K562 (cell line): ENCODE results near the gene NR2F6. TPM values are rescaled to one million over a fixed set of nuclear protein-coding genes. Genes with fewer than 3 reads are reported as not detected.

Source experiments
- ATF1 ChIP-seq, 2 experiments: fragments of 450-650 bp in 1 of 2; IDR thresholded peaks; 2 replicates each; pipeline ENCODE4 v1.6.1; 2016; ENCODE audit warnings: missing compliant biosample characterization in 1 of 2, missing genetic modification characterization in 1 of 2
- C11orf30 ChIP-seq: fragments of 450-650 bp; IDR thresholded peaks from 2 replicates; pipeline ENCODE4 v1.6.1; 2016; ENCODE audit warnings: low read depth, mild to moderate bottlenecking
- CC2D1A ChIP-seq: fragments of 450-650 bp; IDR thresholded peaks from 2 replicates; pipeline ENCODE4 v1.6.1; 2017; ENCODE audit warnings: mild to moderate bottlenecking
- GABPB1 ChIP-seq: sonication (generic); formaldehyde crosslinking; IDR thresholded peaks from 2 replicates; pipeline ENCODE4 v1.8.0; 2022; ENCODE audit warnings: mild to moderate bottlenecking, missing genetic modification reagents
- HLTF ChIP-seq: fragments of 450-650 bp; IDR thresholded peaks from 2 replicates; pipeline ENCODE4 v1.6.1; 2016
- JUND ChIP-seq, 2 experiments: IDR thresholded peaks; 2 replicates in 1 of 2; 3 replicates in 1 of 2; pipeline ENCODE4 v1.6.1; 2011; ENCODE audit warnings: borderline replicate concordance in 2 of 2, low read depth in 2 of 2, low read length in 2 of 2, improper control_type of control experiment in 1 of 2, missing biosample characterization in 1 of 2, missing genetic modification characterization in 1 of 2, missing genetic modification reagents in 1 of 2
- MTA1 ChIP-seq: fragments of 450-650 bp; IDR thresholded peaks from 2 replicates; pipeline ENCODE4 v1.6.1; 2017; ENCODE audit warnings: borderline replicate concordance
- NCOA6 ChIP-seq: fragments of 450-650 bp; IDR thresholded peaks from 2 replicates; pipeline ENCODE4 v1.6.1; 2017; ENCODE audit warnings: mild to moderate bottlenecking
- NELFE ChIP-seq: IDR thresholded peaks from 2 replicates; pipeline ENCODE4 v1.6.1; 2011; ENCODE audit warnings: mild to moderate bottlenecking; ENCODE audit not compliant: insufficient read depth, insufficient read length
- PHF8 ChIP-seq: fragments of 200-600 bp; sonication (generic); IDR thresholded peaks from 2 replicates; pipeline ENCODE4 v1.6.1; 2012; ENCODE audit warnings: mixed run types, mild to moderate bottlenecking, inconsistent platforms, low read length, moderate library complexity, borderline replicate concordance
- POLR2G ChIP-seq: fragments of 200-400 bp; formaldehyde crosslinking; IDR thresholded peaks from 2 replicates; pipeline ENCODE4 v1.6.1; 2017; ENCODE audit warnings: low read depth, mild to moderate bottlenecking, antibody characterized with exemption, low read length, moderate library complexity
- RAD21 ChIP-seq, 2 experiments: fragments of 250-450 bp in 1 of 2; fragments of 450-650 bp in 1 of 2; sonication (Bioruptor Pico) in 1 of 2; formaldehyde crosslinking in 1 of 2; IDR thresholded peaks in 1 of 2; conservative IDR thresholded peaks in 1 of 2; 2 replicates each; pipeline versions ENCODE4 v1.4.0 to v1.8.0; 2020 to 2022; ENCODE audit warnings: mild to moderate bottlenecking in 2 of 2, moderate library complexity in 1 of 2
- RBBP5 ChIP-seq: fragments of 200-600 bp; sonication (generic); IDR thresholded peaks from 2 replicates; pipeline ENCODE4 v1.6.1; 2012; ENCODE audit warnings: borderline replicate concordance, mild to moderate bottlenecking, low read length, control low read depth, inconsistent platforms; ENCODE audit not compliant: insufficient read depth, poor library complexity, severe bottlenecking
- SAP30 ChIP-seq: fragments of 200-600 bp; sonication (generic); IDR thresholded peaks from 2 replicates; pipeline ENCODE4 v1.6.1; 2012; ENCODE audit warnings: borderline replicate concordance, low read depth, mild to moderate bottlenecking, moderate library complexity, low read length, control low read depth, inconsistent platforms; ENCODE audit not compliant: insufficient read depth, poor library complexity, severe bottlenecking
- SIN3B ChIP-seq: fragments of 450-650 bp; IDR thresholded peaks from 2 replicates; pipeline ENCODE4 v1.6.1; 2017; ENCODE audit warnings: low read depth, mild to moderate bottlenecking, moderate library complexity
- TAF1 ChIP-seq: IDR thresholded peaks from 2 replicates; pipeline ENCODE4 v1.6.1; 2011; ENCODE audit warnings: mild to moderate bottlenecking, low read length, moderate library complexity; ENCODE audit not compliant: insufficient read depth, control insufficient read depth, severe bottlenecking; ENCODE audit errors: extremely low read depth
- TBL1XR1 ChIP-seq, 2 experiments: IDR thresholded peaks; 2 replicates each; pipeline ENCODE4 v1.6.1; 2012; ENCODE audit warnings: improper control_type of control experiment in 2 of 2, low read length in 2 of 2, mild to moderate bottlenecking in 1 of 2
- ZNF561 ChIP-seq: fragments of 450-650 bp; formaldehyde crosslinking; conservative IDR thresholded peaks from 2 replicates; pipeline ENCODE4 v1.4.0; 2020; ENCODE audit warnings: mild to moderate bottlenecking, moderate library complexity
- ZNF696 ChIP-seq: fragments of 250-450 bp; sonication (Bioruptor Pico); conservative IDR thresholded peaks from 2 replicates; pipeline ENCODE4 v1.4.0; 2020; ENCODE audit warnings: mild to moderate bottlenecking, moderate library complexity
- polyA plus RNA-seq, 8 experiments: library from polyadenylated mRNA; depleted of rRNA in 4 of 8; stranded (reverse) in 5 of 8; unstranded in 3 of 8; fragments of >200 nt; fragmentation: Nextera tagmentation in 2 of 8; fragmentation: Illumina TruSeq in 1 of 8; extraction: Ambion mirVana in 2 of 8; extraction: Trizol in 1 of 8; gene quantifications; 2 replicates each; pipeline versions ENCODE4 v1.2.1 to v1.2.3, GENCODE V29; 2011 to 2014; ENCODE audit warnings: inconsistent platforms in 1 of 8, missing spikeins in 1 of 8
- total RNA-seq, 7 experiments: library from RNA; depleted of rRNA in 6 of 7; stranded (reverse); fragments of >200 nt in 6 of 7; fragmentation: Illumina TruSeq in 2 of 7; extraction: Trizol in 2 of 7; gene quantifications; 2 replicates each; pipeline versions ENCODE4 v1.2.1 to v1.2.3, GENCODE V29; 2011 to 2021; ENCODE audit warnings: low replicate concordance in 1 of 7
- TF ChIP-seq, protein P1 (sequence below): IDR thresholded peaks from 2 replicates; pipeline ENCODE4 v1.6.1; 2014; ENCODE audit warnings: antibody characterized with exemption
- TF ChIP-seq, protein P2 (sequence below): fragments of 450-650 bp; formaldehyde crosslinking; IDR thresholded peaks from 2 replicates; pipeline ENCODE4 v1.4.0; 2022; ENCODE audit warnings: missing genetic modification characterization

The NR2F6 gene
- total and polyA plus RNA-seq, 9 of the 15 experiments (the other 6 are each of a cell fraction or from before 2014, with no cell fraction given): 0.76 to 97.5 (median 18.8) TPM

DNA sequence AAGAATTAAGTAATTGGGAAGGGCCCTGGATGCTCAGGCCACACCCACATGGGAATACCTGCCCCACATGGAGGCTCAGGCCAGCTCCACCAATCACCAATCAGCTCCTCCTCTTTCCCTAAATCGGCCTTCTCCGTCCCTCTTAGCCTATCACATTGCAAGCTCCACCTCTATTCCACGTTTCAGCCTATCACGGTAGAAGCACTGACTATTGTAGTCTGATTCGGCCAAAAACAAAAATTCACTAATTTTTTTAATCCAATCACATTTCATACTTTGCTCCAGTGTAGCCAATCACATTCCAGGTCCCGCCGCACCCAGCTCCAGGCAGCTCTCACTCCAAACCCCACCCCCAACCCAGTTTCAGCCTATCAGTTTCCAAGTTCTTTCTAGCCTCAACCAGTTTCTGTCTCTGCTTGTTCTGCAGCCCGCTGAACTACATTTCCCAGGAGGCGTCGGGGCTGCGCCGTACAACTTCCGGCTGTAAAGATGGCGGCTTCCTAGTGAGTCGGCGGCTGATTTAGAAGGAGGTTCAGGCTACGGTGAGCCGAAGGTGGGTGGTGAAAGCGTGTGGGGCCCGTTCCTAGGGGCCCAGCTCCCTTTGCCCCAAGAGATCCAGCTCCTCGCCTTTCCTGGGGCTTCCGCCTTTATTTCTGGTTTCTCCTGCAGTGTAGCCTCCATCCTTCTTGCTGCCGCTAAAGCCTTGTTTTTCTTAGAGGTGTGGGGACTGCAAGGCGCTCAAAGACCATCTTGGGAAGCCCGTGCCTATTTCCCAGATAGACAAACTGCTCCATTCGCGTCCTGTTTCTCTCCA, 21.5 kb upstream of the NR2F6 start, which contains the start of gene BABAM1 (continued):
- TF ChIP-seq GABPB1 (CRISPR knock-in tag) (peak; percentile 99), ATF1 (CRISPR knock-in tag; IDR thresholded peaks at IDR 0.05) (no peak), ATF1 (tag; IDR thresholded peaks at IDR 0.05) (peak; percentile 93), NCOA6 (no peak), MTA1 (peak; percentile 82), SAP30 (peak; percentile 87), RBBP5 (peak; percentile 71), SIN3B (peak; percentile 98), POLR2G (peak; percentile 73), CC2D1A (peak; percentile 95), HLTF (no peak), TBL1XR1 (IDR thresholded peaks at IDR 0.05; ENCODE audit: low read length in 2 of 2) (0 out of 4 replicates have a peak, but pooled peaks of 1 of the 2 experiments have one; percentile 51), ZNF561 (CRISPR knock-in tag) (no peak), PHF8 (peak; percentile 85), RAD21 (CRISPR knock-in tag; conservative IDR thresholded peaks at IDR 0.05 in 1 of 2, IDR thresholded peaks at IDR 0.05 in 1 of 2) (no peak), C11orf30 (peak; percentile 98), JUND (IDR thresholded peaks at IDR 0.05; ENCODE audit: borderline replicate concordance, low read depth, low read length) (peak; percentile 27), JUND (tag; IDR thresholded peaks at IDR 0.05; ENCODE audit: borderline replicate concordance, low read depth, low read length) (no peak; the same call in 2 of the 3 replicates), ZNF696 (CRISPR knock-in tag) (no peak), NELFE (no peak), TAF1 (peak; percentile 97)
- TF ChIP-seq, protein P1, sequence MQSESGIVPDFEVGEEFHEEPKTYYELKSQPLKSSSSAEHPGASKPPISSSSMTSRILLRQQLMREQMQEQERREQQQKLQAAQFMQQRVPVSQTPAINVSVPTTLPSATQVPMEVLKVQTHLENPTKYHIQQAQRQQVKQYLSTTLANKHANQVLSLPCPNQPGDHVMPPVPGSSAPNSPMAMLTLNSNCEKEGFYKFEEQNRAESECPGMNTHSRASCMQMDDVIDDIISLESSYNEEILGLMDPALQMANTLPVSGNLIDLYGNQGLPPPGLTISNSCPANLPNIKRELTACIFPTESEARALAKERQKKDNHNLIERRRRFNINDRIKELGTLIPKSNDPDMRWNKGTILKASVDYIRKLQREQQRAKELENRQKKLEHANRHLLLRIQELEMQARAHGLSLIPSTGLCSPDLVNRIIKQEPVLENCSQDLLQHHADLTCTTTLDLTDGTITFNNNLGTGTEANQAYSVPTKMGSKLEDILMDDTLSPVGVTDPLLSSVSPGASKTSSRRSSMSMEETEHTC: no peak
- TF ChIP-seq, protein P2, sequence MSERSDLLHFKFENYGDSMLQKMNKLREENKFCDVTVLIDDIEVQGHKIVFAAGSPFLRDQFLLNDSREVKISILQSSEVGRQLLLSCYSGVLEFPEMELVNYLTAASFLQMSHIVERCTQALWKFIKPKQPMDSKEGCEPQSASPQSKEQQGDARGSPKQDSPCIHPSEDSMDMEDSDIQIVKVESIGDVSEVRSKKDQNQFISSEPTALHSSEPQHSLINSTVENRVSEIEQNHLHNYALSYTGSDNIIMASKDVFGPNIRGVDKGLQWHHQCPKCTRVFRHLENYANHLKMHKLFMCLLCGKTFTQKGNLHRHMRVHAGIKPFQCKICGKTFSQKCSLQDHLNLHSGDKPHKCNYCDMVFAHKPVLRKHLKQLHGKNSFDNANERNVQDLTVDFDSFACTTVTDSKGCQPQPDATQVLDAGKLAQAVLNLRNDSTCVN (CRISPR knock-in tag): peak; percentile 38; the same call in 1 of the 2 replicates
